ENCODE results near the gene CAMKK2. TPM values are rescaled to one million over a fixed set of nuclear protein-coding genes. Genes with fewer than 3 reads are reported as not detected.

The CAMKK2 gene
- total and polyA plus RNA-seq, 2 of the 4 experiments (the other 2 are of a cell fraction): 15.2 to 24.7 TPM

DNA sequence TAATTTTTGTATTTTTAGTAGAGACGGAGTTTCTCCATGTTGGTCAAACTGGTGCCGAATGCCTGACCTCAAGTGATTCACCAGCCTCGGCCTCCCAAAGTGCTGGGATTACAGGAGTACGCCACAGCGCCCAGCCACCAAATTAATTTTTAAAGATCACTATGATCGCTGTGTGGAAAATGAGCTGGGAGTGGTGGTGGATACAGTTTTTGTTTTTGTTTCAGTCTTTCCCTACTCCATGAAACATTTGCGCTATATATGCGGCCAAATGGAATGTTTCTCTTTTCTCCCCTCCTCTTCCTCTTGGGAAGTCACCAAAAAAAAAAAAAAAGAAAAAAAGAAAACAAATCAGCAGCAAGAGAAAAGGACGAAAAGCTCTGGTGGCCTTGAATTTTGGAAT is 107.4 kb downstream of the CAMKK2 start:
- no peak overlapping the region for H3K4me2 ChIP-seq (ENCODE audit: low read depth, low read length)
- peak overlapping the region in 1 of 2 experiments; percentile 80; a peak in 1 of 4 replicates for H4K8ac ChIP-seq (ENCODE audit: low read depth in 2 of 2, low read length in 2 of 2)
- no peak overlapping the region for H4K5ac ChIP-seq (ENCODE audit: low read depth, low read length)
- H2BK15ac ChIP-seq (ENCODE audit: low read depth, low read length): peak overlapping the region; percentile 59; the same call in 2 of the 3 replicates
- no TSS peak for BruUV-seq (replicated peaks)
- H3K79me1 ChIP-seq (ENCODE audit: low read depth in 1 of 2, low read length in 2 of 2): no peaks in the 10 kb centered on the region
- intact Hi-C loops (cut with micrococcal nuclease) (no loop called here), in situ Hi-C loops (cut with MboI; ENCODE audit: low sequenced_read_pairs) (no loop called here), dilution Hi-C loops (cut with HindIII; ENCODE audit: low sequenced_read_pairs, unreplicated experiment) (no loop called here)
- POLR2A ChIA-PET (ENCODE audit: unreplicated experiment): no interaction called here
- peak overlapping the region; percentile 46 for H2AFZ ChIP-seq (replicated peaks; ENCODE audit: low read length, poor library complexity)
- ATAC-seq (ENCODE audit: low read depth) (no peak), DNase-seq (no peak)
- H2AK5ac ChIP-seq (ENCODE audit: low read depth, low read length): peak overlapping the region; percentile 96
- peak overlapping the region; percentile 71; the same call in 1 of the 2 replicates for H4K91ac ChIP-seq (ENCODE audit: insufficient read depth, low read depth, low read length)
- WGBS, 2 experiments (ENCODE audit: extremely low coverage in 2 of 2, insufficient read length in 1 of 2): no CpG with 5 or more reads among the region's 9 CpGs
- no peak overlapping the region for H2BK5ac ChIP-seq (ENCODE audit: low read depth, low read length, poor library complexity, severe bottlenecking)
- no peaks in the 10 kb centered on the region for H3K9me3 ChIP-seq (ENCODE audit: control insufficient read depth, insufficient read depth, low read length)
- H3K56ac ChIP-seq (ENCODE audit: extremely low read depth, insufficient read depth, low read length): no peak overlapping the region
- peak overlapping the region; percentile 77 for H2BK20ac ChIP-seq (ENCODE audit: low read depth, low read length)
- H3K27me3 ChIP-seq (ENCODE audit: control insufficient read depth, insufficient read depth, low read length): no peaks in the 10 kb centered on the region
- H3K4ac ChIP-seq (ENCODE audit: low read depth, low read length): peak overlapping the region; percentile 91
- no peak overlapping the region for H3K9ac ChIP-seq (ENCODE audit: low read depth, low read length)
- CTCF ChIA-PET: no interaction called here
- no peak overlapping the region for H3K27ac ChIP-seq (ENCODE audit: insufficient read depth, low read length)
- H3K4me1 ChIP-seq (ENCODE audit: control insufficient read depth, insufficient read depth, low read length): peaks cover 15% of the 10 kb centered on the region
- no peak for TF ChIP-seq BHLHE40 (IDR thresholded peaks at IDR 0.05; ENCODE audit: low read depth, low read length)
- H3K4me3 ChIP-seq (ENCODE audit: insufficient read depth, low read depth, low read length): no peak overlapping the region
- no peak overlapping the region for H3K18ac ChIP-seq (ENCODE audit: low read depth, low read length)
- no peaks in the 10 kb centered on the region for H4K20me1 ChIP-seq (ENCODE audit: insufficient read depth, low read length)
- no peaks in the 10 kb centered on the region for H3K36me3 ChIP-seq (ENCODE audit: control insufficient read depth, insufficient read depth, low read length)
- H3K23ac ChIP-seq (ENCODE audit: low read depth, low read length): no peak overlapping the region
- H2AK9ac ChIP-seq (replicated peaks; ENCODE audit: low read depth, low read length, poor library complexity): peak overlapping the region; percentile 79
- H3K14ac ChIP-seq (replicated peaks; ENCODE audit: low read depth, low read length): peak overlapping the region; percentile 55; the same call in 1 of the 2 replicates
- H3K9me1 ChIP-seq (ENCODE audit: insufficient read depth, low read length): peaks cover 22% of the 10 kb centered on the region
- peak overlapping the region; percentile 63 for H2BK120ac ChIP-seq (ENCODE audit: low read depth, low read length)
